ENCODE measurements around the gene RAB3IP.

RAB3IP gene

DNA sequence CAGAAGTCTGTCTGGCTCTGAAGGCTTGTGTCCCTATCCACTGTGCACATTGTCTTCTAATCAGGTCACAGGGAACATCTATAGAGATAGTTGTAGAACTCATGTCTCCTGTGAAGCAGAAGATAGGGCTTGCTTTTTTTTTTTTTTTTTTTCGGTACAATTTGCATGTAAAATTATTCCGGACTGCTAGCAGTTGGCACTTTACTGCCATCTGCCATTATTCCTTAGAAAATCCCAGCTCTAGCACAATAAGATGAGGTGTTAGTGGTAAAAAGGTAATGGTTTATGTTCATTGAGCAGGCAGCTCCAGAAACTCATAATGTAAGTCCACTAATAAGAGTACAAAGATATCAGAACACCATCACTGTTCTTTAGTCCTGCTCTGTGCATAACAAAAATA, 95.0 kb downstream of the RAB3IP start:
- peaks cover 0 to 8% (median 0%) of the 10 kb centered on the region in 5 donors for H3K4me1 ChIP-seq (ENCODE audit: control insufficient read depth in 5 of 5, insufficient read depth in 5 of 5, low read length in 5 of 5)
- H3K9ac ChIP-seq (ENCODE audit: low read length in 5 of 5): no peak overlapping the region

DNA sequence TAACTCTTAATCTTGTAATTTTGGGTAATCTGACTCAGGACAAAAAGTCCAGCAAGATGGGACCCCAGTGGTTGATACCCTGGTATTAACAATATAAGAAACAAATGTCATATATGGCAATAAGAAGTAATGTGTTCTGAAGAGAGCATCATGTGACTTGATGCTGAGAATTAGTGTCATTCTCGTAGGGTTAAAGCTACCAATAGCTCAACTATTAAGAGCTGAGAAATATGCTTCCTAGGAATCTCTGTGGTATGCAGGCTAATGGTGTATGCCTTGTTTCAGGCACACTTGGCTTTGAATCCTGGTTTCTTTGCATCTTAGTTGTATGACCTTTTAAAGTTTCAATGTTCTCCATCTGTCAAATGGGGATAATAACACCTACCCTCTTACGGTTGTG, 95.5 kb downstream of the RAB3IP start:
- no peaks in the 10 kb centered on the region for H3K9me3 ChIP-seq (ENCODE audit: control insufficient read depth in 5 of 5, low read length in 5 of 5)
- H3K9ac ChIP-seq (ENCODE audit: low read length in 5 of 5): no peak overlapping the region
- H3K4me1 ChIP-seq (ENCODE audit: control insufficient read depth in 5 of 5, insufficient read depth in 5 of 5, low read length in 5 of 5): peaks cover 0 to 8% (median 0%) of the 10 kb centered on the region in 5 donors
- no peaks in the 10 kb centered on the region for H3K36me3 ChIP-seq (ENCODE audit: control insufficient read depth in 5 of 5, insufficient read depth in 5 of 5, low read length in 5 of 5)
- no peak overlapping the region for H3K27ac ChIP-seq (ENCODE audit: low read depth, low read length)
- no peaks in the 10 kb centered on the region for H3K27me3 ChIP-seq (ENCODE audit: control insufficient read depth in 5 of 5, insufficient read depth in 4 of 5, low read length in 5 of 5)
- H3K4me3 ChIP-seq (ENCODE audit: low read depth in 1 of 5, low read length in 5 of 5): no peak overlapping the region

More for the DNA sequence above, 95.0 kb downstream of the RAB3IP start:
- no peaks in the 10 kb centered on the region for H3K36me3 ChIP-seq (ENCODE audit: control insufficient read depth in 5 of 5, insufficient read depth in 5 of 5, low read length in 5 of 5)
- no peak overlapping the region for H3K27ac ChIP-seq (ENCODE audit: low read depth, low read length)
- no peaks in the 10 kb centered on the region for H3K9me3 ChIP-seq (ENCODE audit: control insufficient read depth in 5 of 5, low read length in 5 of 5)
- no peaks in the 10 kb centered on the region for H3K27me3 ChIP-seq (ENCODE audit: control insufficient read depth in 5 of 5, insufficient read depth in 4 of 5, low read length in 5 of 5)
- no peak overlapping the region for H3K4me3 ChIP-seq (ENCODE audit: low read depth in 1 of 5, low read length in 5 of 5)

DNA sequence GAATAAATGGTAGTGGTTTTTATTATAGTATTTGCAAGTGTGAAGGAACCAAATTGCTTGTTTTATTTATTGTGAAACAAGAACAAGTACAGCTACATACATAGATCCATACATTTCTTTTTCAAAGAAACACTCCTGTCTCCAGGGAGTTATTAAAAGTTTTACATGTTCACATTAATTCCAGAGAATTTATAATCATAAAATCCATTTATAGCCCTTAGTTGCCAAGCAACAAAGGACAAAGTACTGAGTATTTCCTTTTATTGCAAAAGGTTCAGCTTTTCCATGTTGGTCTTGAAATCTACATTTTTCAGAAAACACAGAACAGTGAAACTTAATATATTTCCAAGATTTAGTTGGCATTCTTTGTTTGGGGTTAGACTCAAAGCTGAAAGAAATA, 95.9 kb downstream of the RAB3IP start:
- Histone ChIP-seq H3K9me3 (ENCODE audit: control insufficient read depth in 5 of 5, low read length in 5 of 5) (no peaks in the 10 kb centered on the region), H3K27me3 (ENCODE audit: control insufficient read depth in 5 of 5, insufficient read depth in 4 of 5, low read length in 5 of 5) (no peaks in the 10 kb centered on the region), H3K9ac (ENCODE audit: low read length in 5 of 5) (no peak overlapping the region), H3K27ac (ENCODE audit: low read depth, low read length) (no peak overlapping the region), H3K4me1 (ENCODE audit: control insufficient read depth in 5 of 5, insufficient read depth in 5 of 5, low read length in 5 of 5) (peaks cover 0 to 8% (median 0%) of the 10 kb centered on the region in 5 donors), H3K36me3 (ENCODE audit: control insufficient read depth in 5 of 5, insufficient read depth in 5 of 5, low read length in 5 of 5) (no peaks in the 10 kb centered on the region), H3K4me3 (ENCODE audit: low read depth in 1 of 5, low read length in 5 of 5) (no peak overlapping the region)

DNA sequence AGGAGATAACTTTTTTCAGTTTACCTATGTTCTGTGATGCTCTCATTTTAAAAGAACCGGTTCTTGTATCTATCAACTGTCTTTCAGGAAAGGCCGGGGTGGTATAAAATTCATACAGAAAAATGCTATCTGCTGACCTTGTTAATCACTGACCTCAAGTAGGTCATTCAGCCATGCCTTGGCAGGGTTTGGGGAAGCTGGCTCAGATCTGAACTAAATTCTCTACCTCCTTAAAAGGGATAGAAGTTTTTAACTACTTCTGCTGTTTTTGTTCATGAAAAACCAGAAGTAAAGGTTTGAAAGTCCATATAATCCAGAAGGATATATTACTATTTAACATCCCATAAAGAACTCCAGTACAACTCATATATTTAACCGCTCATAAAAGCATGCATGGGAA, 96.4 kb downstream of the RAB3IP start:
- peaks cover 0 to 8% (median 0%) of the 10 kb centered on the region in 5 donors for H3K4me1 ChIP-seq (ENCODE audit: control insufficient read depth in 5 of 5, insufficient read depth in 5 of 5, low read length in 5 of 5)
- H3K4me3 ChIP-seq (ENCODE audit: low read depth in 1 of 5, low read length in 5 of 5): no peak overlapping the region
- H3K36me3 ChIP-seq (ENCODE audit: control insufficient read depth in 5 of 5, insufficient read depth in 5 of 5, low read length in 5 of 5): no peaks in the 10 kb centered on the region
- no peaks in the 10 kb centered on the region for H3K27me3 ChIP-seq (ENCODE audit: control insufficient read depth in 5 of 5, insufficient read depth in 4 of 5, low read length in 5 of 5)
- no peak overlapping the region for H3K9ac ChIP-seq (ENCODE audit: low read length in 5 of 5)
- H3K27ac ChIP-seq (ENCODE audit: low read depth, low read length): no peak overlapping the region
- no peaks in the 10 kb centered on the region for H3K9me3 ChIP-seq (ENCODE audit: control insufficient read depth in 5 of 5, low read length in 5 of 5)

DNA sequence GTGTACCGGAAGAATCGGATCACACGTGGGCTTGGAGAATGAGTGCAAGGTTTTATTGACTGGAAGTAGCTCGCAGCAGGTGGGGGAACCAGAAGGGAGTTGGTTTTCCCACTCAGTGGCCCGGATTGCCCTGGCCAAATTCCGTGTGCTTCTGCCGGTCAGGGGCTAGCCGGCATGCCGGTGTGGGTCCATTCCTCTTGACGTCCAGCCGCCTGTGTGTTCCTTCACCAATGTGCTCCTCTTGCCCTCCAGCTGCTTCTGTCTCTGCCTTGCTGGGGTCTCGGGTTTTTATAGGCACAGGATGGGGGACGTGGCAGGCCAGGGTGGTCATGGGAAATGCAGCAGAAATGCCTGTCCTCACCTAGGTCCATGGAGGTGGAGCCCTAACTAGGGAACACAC, 97.4 kb downstream of the RAB3IP start:
- H3K9ac ChIP-seq (ENCODE audit: low read length in 5 of 5): no peak overlapping the region
- H3K27ac ChIP-seq (ENCODE audit: low read depth, low read length): no peak overlapping the region
- no peaks in the 10 kb centered on the region for H3K27me3 ChIP-seq (ENCODE audit: control insufficient read depth in 5 of 5, insufficient read depth in 4 of 5, low read length in 5 of 5)
- H3K4me3 ChIP-seq (ENCODE audit: low read depth in 1 of 5, low read length in 5 of 5): no peak overlapping the region
- no peaks in the 10 kb centered on the region for H3K9me3 ChIP-seq (ENCODE audit: control insufficient read depth in 5 of 5, low read length in 5 of 5)
- H3K36me3 ChIP-seq (ENCODE audit: control insufficient read depth in 5 of 5, insufficient read depth in 5 of 5, low read length in 5 of 5): no peaks in the 10 kb centered on the region
- peaks cover 0 to 13% (median 0%) of the 10 kb centered on the region in 5 donors for H3K4me1 ChIP-seq (ENCODE audit: control insufficient read depth in 5 of 5, insufficient read depth in 5 of 5, low read length in 5 of 5)

DNA sequence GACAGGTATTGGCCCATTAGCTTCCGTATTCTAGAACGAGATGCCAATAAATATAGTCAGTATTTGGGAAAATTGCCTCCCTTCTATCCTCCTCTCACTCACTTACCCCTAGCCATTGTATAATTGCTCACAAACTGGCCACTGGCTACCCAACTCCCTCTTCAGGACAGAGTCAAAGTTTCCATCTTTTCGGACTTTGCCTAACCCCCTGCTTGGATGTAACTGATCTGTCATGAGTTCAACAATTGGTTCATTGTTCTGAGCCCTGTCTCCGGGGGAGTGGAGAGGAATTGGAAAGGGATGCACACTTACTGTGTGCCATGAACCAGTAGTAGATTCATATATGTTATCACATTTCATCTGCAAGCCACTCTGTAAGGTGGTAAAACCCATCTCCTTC, 98.5 kb downstream of the RAB3IP start:
- no peaks in the 10 kb centered on the region for H3K9me3 ChIP-seq (ENCODE audit: control insufficient read depth in 5 of 5, low read length in 5 of 5)
- no peak overlapping the region for H3K4me3 ChIP-seq (ENCODE audit: low read depth in 1 of 5, low read length in 5 of 5)
- H3K36me3 ChIP-seq (ENCODE audit: control insufficient read depth in 5 of 5, insufficient read depth in 5 of 5, low read length in 5 of 5): no peaks in the 10 kb centered on the region
- peaks cover 0 to 8% (median 0%) of the 10 kb centered on the region in 5 donors for H3K4me1 ChIP-seq (ENCODE audit: control insufficient read depth in 5 of 5, insufficient read depth in 5 of 5, low read length in 5 of 5)
- H3K9ac ChIP-seq (ENCODE audit: low read length in 5 of 5): no peak overlapping the region
- no peak overlapping the region for H3K27ac ChIP-seq (ENCODE audit: low read depth, low read length)
- H3K27me3 ChIP-seq (ENCODE audit: control insufficient read depth in 5 of 5, insufficient read depth in 4 of 5, low read length in 5 of 5): no peaks in the 10 kb centered on the region

DNA sequence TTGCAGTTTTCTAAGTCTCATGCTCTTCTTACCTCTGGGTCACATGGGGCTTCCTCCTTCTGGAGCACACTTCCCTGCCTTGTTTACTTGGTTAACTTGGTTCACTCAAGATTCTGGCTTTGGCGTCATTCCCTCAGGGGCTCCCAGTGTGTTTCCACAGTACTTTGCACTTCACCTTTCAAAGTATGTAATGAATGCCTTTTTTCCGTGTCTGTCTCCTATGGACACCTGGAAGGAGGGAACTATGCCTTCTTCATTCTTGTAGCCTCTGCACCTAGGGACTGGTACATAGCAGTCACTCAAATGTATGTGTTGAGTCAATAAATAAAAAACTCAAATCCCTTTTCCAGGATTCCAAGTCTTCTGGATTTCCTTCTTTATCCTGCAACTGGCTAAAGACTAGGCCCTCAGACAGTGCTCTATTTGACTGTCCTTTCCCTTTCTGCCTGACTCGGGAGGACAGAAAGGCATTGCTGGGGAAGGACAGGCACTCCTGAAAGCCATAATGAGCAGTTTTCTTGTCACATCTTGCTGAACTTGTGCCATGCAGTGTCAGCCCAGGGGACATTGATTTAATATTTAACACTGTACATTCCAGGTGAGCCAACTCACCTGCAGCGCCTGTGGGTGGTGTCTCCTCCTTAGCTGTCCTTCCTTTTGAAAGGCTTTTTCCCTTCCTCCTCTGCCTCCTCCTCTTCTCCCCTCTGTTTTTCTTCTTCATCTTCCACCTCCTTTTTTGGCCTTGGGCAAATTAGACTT, 99.2 kb downstream of the RAB3IP start:
- no peak overlapping the region for H3K27ac ChIP-seq (ENCODE audit: low read depth, low read length)
- H3K9me3 ChIP-seq (ENCODE audit: control insufficient read depth in 5 of 5, low read length in 5 of 5): no peaks in the 10 kb centered on the region
- peaks cover 0 to 8% (median 0%) of the 10 kb centered on the region in 5 donors for H3K4me1 ChIP-seq (ENCODE audit: control insufficient read depth in 5 of 5, insufficient read depth in 5 of 5, low read length in 5 of 5)
- H3K36me3 ChIP-seq (ENCODE audit: control insufficient read depth in 5 of 5, insufficient read depth in 5 of 5, low read length in 5 of 5): no peaks in the 10 kb centered on the region
- no peak overlapping the region for H3K9ac ChIP-seq (ENCODE audit: low read length in 5 of 5)
- no peak overlapping the region for H3K4me3 ChIP-seq (ENCODE audit: low read depth in 1 of 5, low read length in 5 of 5)
- H3K27me3 ChIP-seq (ENCODE audit: control insufficient read depth in 5 of 5, insufficient read depth in 4 of 5, low read length in 5 of 5): no peaks in the 10 kb centered on the region

DNA sequence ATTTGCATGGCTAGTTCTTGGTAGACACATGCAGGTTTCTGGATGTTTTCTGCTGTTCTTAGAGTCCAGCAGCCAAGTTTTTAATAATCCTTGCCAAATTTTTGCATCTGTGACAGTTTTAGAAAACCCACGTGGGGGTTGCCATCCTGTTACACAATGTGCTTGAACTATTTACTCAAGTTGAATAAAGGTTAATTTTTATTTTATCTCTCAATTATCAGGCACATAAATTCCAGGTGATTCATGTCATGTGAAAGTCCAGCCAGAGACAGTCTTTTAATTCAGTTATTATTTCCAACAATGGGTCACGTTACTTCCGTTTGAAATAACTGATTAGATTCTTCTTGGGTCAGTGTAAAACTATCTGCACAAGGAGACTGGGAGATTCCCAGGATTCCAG, 102.1 kb downstream of the RAB3IP start:
- H3K4me3 ChIP-seq (ENCODE audit: low read depth in 1 of 5, low read length in 5 of 5): no peak overlapping the region
- no peak overlapping the region for H3K9ac ChIP-seq (ENCODE audit: low read length in 5 of 5)
- no peaks in the 10 kb centered on the region for H3K27me3 ChIP-seq (ENCODE audit: control insufficient read depth in 5 of 5, insufficient read depth in 4 of 5, low read length in 5 of 5)
- no peaks in the 10 kb centered on the region for H3K36me3 ChIP-seq (ENCODE audit: control insufficient read depth in 5 of 5, insufficient read depth in 5 of 5, low read length in 5 of 5)
- H3K27ac ChIP-seq (ENCODE audit: low read depth, low read length): no peak overlapping the region
- no peaks in the 10 kb centered on the region for H3K9me3 ChIP-seq (ENCODE audit: control insufficient read depth in 5 of 5, low read length in 5 of 5)
- peaks cover 0 to 5% (median 0%) of the 10 kb centered on the region in 5 donors for H3K4me1 ChIP-seq (ENCODE audit: control insufficient read depth in 5 of 5, insufficient read depth in 5 of 5, low read length in 5 of 5)

DNA sequence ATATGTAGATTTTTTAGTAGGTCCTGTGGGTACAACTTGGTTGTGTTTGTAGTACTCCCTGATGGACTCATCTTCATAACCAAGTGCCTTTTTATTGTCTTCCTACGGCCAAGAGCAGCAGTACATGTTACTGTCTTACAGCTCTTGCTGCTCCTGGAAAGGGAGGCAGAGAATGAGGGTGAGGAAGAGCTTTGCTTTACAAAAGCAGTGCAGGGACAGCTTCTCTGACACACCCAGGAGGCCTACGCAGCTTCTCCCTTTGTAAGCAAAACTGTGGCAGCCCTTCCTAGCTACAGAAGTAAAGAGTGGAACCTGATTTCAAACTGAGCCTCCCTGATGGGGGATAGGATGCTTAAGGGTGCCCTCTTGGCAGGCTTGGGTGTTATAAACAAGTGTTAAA, 104.9 kb downstream of the RAB3IP start:
- no peaks in the 10 kb centered on the region for H3K36me3 ChIP-seq (ENCODE audit: control insufficient read depth in 5 of 5, insufficient read depth in 5 of 5, low read length in 5 of 5)
- no peak overlapping the region for H3K27ac ChIP-seq (ENCODE audit: low read depth, low read length)
- peaks cover 0 to 5% (median 0%) of the 10 kb centered on the region in 5 donors for H3K4me1 ChIP-seq (ENCODE audit: control insufficient read depth in 5 of 5, insufficient read depth in 5 of 5, low read length in 5 of 5)
- H3K9ac ChIP-seq (ENCODE audit: low read length in 5 of 5): no peak overlapping the region
- H3K4me3 ChIP-seq (ENCODE audit: low read depth in 1 of 5, low read length in 5 of 5): no peak overlapping the region
- H3K9me3 ChIP-seq (ENCODE audit: control insufficient read depth in 5 of 5, low read length in 5 of 5): no peaks in the 10 kb centered on the region
- H3K27me3 ChIP-seq (ENCODE audit: control insufficient read depth in 5 of 5, insufficient read depth in 4 of 5, low read length in 5 of 5): no peaks in the 10 kb centered on the region

DNA sequence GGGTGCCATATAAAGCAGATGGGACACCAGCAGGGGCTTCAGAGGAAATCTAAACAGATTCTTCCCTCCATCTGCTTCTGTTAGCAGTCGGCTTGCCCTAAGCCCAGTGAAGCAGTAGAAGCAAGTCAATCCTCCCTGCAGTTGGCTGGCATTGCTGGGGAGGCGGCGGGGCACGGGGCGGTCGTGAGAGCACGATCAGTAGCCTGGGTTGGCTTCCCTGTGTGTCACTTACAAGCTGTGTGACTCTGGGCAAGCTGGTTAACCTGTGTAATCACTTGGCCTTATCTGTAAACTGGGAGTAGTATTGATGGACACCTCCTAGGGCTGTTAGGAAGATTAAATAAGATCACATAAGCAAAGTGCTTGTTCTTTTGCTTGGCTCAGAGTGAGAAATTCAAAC, 105.8 kb downstream of the RAB3IP start:
- H3K27ac ChIP-seq (ENCODE audit: low read depth, low read length): no peak overlapping the region
- H3K9me3 ChIP-seq (ENCODE audit: control insufficient read depth in 5 of 5, low read length in 5 of 5): no peaks in the 10 kb centered on the region
- peaks cover 0 to 5% (median 0%) of the 10 kb centered on the region in 5 donors for H3K4me1 ChIP-seq (ENCODE audit: control insufficient read depth in 5 of 5, insufficient read depth in 5 of 5, low read length in 5 of 5)
- H3K9ac ChIP-seq (ENCODE audit: low read length in 5 of 5): no peak overlapping the region
- H3K27me3 ChIP-seq (ENCODE audit: control insufficient read depth in 5 of 5, insufficient read depth in 4 of 5, low read length in 5 of 5): no peaks in the 10 kb centered on the region
- H3K4me3 ChIP-seq (ENCODE audit: low read depth in 1 of 5, low read length in 5 of 5): no peak overlapping the region
- H3K36me3 ChIP-seq (ENCODE audit: control insufficient read depth in 5 of 5, insufficient read depth in 5 of 5, low read length in 5 of 5): no peaks in the 10 kb centered on the region
